Neural cell (in vitro differentiated cells): ENCODE results near the gene SAMD14.

Experiments used
- CTCF ChIP-seq: fragments of 450-650 bp; IDR thresholded peaks from 2 replicates; pipeline ENCODE4 v1.5.1; 2014; ENCODE audit warnings: antibody characterized with exemption, mild to moderate bottlenecking, moderate library complexity; ENCODE audit not compliant: poor library complexity, severe bottlenecking
- MXI1 ChIP-seq: fragments of 450-650 bp; conservative IDR thresholded peaks from 2 replicates; pipeline ENCODE4 v1.6.1; 2014; ENCODE audit warnings: antibody characterized with exemption, mild to moderate bottlenecking; ENCODE audit not compliant: poor library complexity, severe bottlenecking

GRCh38 chr17:50103252-50103651 is 26.7 kb downstream of the SAMD14 start:
- TF ChIP-seq CTCF: no peak
- TF ChIP-seq MXI1: no peak
